ENCODE results near the gene MRFAP1L1. TPM values are rescaled to one million over a fixed set of nuclear protein-coding genes. Genes with fewer than 3 reads are reported as not detected.

Gene MRFAP1L1
- total and polyA plus RNA-seq, 10 of the 15 experiments (the other 5 are each of a cell fraction or from before 2014, with no cell fraction given), result 30.6 to 85.1 (median 52.9) TPM

DNA sequence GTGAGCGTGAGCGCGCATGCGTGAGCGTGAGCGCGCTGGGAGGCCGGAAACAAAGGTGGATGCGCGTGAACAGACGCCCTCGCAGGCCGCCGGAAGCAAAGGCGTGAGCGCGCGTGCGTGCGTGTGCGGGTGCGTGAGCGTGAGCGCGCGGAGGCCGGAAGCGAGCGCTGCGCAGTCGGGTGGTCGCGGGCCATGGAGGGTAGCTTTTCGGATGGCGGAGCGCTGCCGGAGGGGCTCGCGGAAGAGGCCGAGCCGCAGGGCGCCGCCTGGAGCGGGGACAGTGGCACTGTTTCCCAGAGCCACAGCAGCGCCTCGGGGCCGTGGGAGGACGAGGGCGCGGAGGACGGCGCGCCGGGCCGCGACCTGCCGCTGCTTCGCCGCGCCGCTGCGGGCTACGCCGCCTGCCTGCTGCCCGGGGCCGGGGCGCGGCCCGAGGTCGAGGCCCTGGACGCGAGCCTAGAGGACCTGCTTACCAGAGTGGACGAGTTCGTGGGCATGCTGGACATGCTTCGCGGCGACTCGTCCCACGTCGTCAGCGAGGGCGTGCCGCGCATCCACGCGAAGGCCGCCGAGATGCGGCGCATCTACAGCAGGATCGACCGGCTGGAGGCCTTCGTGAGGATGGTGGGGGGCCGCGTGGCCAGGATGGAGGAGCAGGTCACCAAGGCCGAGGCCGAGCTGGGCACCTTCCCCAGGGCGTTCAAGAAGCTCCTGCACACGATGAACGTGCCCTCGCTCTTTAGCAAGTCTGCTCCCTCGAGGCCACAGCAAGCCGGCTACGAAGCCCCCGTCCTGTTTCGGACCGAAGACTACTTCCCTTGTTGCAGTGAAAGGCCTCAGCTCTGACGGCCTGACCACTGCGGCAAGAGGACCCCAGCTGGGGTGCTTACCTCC, 6.6 kb upstream of the MRFAP1L1 start, which contains the start of gene BLOC1S4:
BLOC1S4 (plus strand) TSS at position 157 of the 894 bp plus-strand sequence; CDS start at position 193, 36 bp downstream.
- in situ Hi-C loops (cut with MboI), result no loop called here
- RAD21 ChIA-PET (ENCODE audit: unreplicated experiment), result interaction anchor here (0.6 to 7.4 kb wide), 13 partner anchors 10 to 352 kb away, joined by 3 to 155 read pairs (median 4); partner anchors contain the start of genes GRPEL1 and TBC1D14
- intact Hi-C loops (cut with micrococcal nuclease; ENCODE audit: unreplicated experiment), result loop anchor here (1.0 to 5.0 kb wide), 4 partner anchors 41 to 271 kb away; partner anchors contain the start of gene KIAA0232
- TF ChIP-seq KAT2A (conservative IDR thresholded peaks at IDR 0.05; ENCODE audit: control insufficient read depth, low read depth, low read length), result no peak
- TF ChIP-seq SIX5 (IDR thresholded peaks at IDR 0.05; ENCODE audit: low read depth, low read length, severe bottlenecking), result peak; percentile 24
- TF ChIP-seq TCF3 (IDR thresholded peaks at IDR 0.05; ENCODE audit: borderline replicate concordance, insufficient read depth, low read depth, low read length), result no peak
- no peak for TF ChIP-seq PKNOX1 (IDR thresholded peaks at IDR 0.05)
- TF ChIP-seq MXI1 (IDR thresholded peaks at IDR 0.05; ENCODE audit: low read depth, low read length), result peak; percentile 38; the same call in 1 of the 2 replicates
- TF ChIP-seq MYC (IDR thresholded peaks at IDR 0.05; ENCODE audit: insufficient read depth, insufficient read length, insufficient replicate concordance, low read length, severe bottlenecking), result peak; percentile 40
- TF ChIP-seq PAX5 (IDR thresholded peaks at IDR 0.05; ENCODE audit: borderline replicate concordance, low read depth, low read length), result peak; percentile 36; the same call in 1 of the 2 replicates
- TF ChIP-seq, protein P1, sequence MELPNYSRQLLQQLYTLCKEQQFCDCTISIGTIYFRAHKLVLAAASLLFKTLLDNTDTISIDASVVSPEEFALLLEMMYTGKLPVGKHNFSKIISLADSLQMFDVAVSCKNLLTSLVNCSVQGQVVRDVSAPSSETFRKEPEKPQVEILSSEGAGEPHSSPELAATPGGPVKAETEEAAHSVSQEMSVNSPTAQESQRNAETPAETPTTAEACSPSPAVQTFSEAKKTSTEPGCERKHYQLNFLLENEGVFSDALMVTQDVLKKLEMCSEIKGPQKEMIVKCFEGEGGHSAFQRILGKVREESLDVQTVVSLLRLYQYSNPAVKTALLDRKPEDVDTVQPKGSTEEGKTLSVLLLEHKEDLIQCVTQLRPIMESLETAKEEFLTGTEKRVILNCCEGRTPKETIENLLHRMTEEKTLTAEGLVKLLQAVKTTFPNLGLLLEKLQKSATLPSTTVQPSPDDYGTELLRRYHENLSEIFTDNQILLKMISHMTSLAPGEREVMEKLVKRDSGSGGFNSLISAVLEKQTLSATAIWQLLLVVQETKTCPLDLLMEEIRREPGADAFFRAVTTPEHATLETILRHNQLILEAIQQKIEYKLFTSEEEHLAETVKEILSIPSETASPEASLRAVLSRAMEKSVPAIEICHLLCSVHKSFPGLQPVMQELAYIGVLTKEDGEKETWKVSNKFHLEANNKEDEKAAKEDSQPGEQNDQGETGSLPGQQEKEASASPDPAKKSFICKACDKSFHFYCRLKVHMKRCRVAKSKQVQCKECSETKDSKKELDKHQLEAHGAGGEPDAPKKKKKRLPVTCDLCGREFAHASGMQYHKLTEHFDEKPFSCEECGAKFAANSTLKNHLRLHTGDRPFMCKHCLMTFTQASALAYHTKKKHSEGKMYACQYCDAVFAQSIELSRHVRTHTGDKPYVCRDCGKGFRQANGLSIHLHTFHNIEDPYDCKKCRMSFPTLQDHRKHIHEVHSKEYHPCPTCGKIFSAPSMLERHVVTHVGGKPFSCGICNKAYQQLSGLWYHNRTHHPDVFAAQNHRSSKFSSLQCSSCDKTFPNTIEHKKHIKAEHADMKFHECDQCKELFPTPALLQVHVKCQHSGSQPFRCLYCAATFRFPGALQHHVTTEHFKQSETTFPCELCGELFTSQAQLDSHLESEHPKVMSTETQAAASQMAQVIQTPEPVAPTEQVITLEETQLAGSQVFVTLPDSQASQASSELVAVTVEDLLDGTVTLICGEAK (IDR thresholded peaks at IDR 0.05; ENCODE audit: borderline replicate concordance), result peak; percentile 61
- TF ChIP-seq YY1 (IDR thresholded peaks at IDR 0.05; ENCODE audit: low read depth, low read length), result peak; percentile 68
- TF ChIP-seq CTCF (IDR thresholded peaks at IDR 0.05 in 2 of 3, conservative IDR thresholded peaks at IDR 0.05 in 1 of 3; ENCODE audit: control insufficient read depth in 2 of 3, extremely low read depth in 1 of 3, insufficient read depth in 1 of 3, low read depth in 3 of 3, low read length in 3 of 3), result no peak
- peak; percentile 63 for TF ChIP-seq ZNF217 (IDR thresholded peaks at IDR 0.05)
- TF ChIP-seq MTA2 (IDR thresholded peaks at IDR 0.05; ENCODE audit: low read depth), result no peak
- peak; percentile 88 for TF ChIP-seq POLR2AphosphoS5 (IDR thresholded peaks at IDR 0.05; ENCODE audit: low read length)
- TF ChIP-seq NR2C1 (IDR thresholded peaks at IDR 0.05), result 0 out of 2 replicates have a peak, but pooled peaks have one; percentile 35

More for the DNA sequence above, 6.6 kb upstream of the MRFAP1L1 start, which contains the start of gene BLOC1S4:
- FAIRE-seq (peak; percentile 70), ATAC-seq (peak; percentile 81), DNase-seq (ENCODE audit: low read depth, low spot score) (peak; percentile 86)
- Histone ChIP-seq H3K27ac (ENCODE audit: control insufficient read depth, insufficient read depth) (peak within 1 kb of the TSS; percentile 81), H3K36me3 (ENCODE audit: control insufficient read depth in 2 of 2, insufficient read depth in 2 of 2, low read length in 1 of 2) (no peaks in the 10 kb centered on the region), H3K4me2 (ENCODE audit: control insufficient read depth, insufficient read depth) (peak within 1 kb of the TSS; percentile 66), H2AFZ (ENCODE audit: control insufficient read depth, low read depth, low read length) (peak within 1 kb of the TSS; percentile 81), H3K27me3 (replicated peaks in 1 of 2; ENCODE audit: control insufficient read depth in 2 of 2, insufficient read depth in 2 of 2, low read length in 1 of 2) (no peaks in the 10 kb centered on the region), H3K79me2 (ENCODE audit: control insufficient read depth, insufficient read depth, low read length) (peaks cover 18% of the 10 kb centered on the region), H4K20me1 (ENCODE audit: control insufficient read depth, insufficient read depth) (peaks cover 3% of the 10 kb centered on the region; the same call in 1 of the 2 replicates), H3K4me1 (ENCODE audit: control insufficient read depth, insufficient read depth, low read length) (peaks cover 7% of the 10 kb centered on the region), H3K4me3 (peak within 1 kb of the TSS; percentile 92), H3K9me3 (replicated peaks; ENCODE audit: control insufficient read depth, insufficient read depth, low read length) (no peaks in the 10 kb centered on the region; the same call in 2 of the 3 replicates), H3K9ac (ENCODE audit: control insufficient read depth, insufficient read depth, low read length) (peak within 1 kb of the TSS; percentile 90)
- TSS peak; percentile 83 for BruUV-seq (replicated peaks)
- ChIA-PET POLR2A (interaction anchor here (0.5 to 2.1 kb wide), 10 partner anchors 41 to 352 kb away, joined by 3 to 9 read pairs (median 3); partner anchors contain the start of gene GRPEL1), CTCF (interaction anchor here (0.8 to 9.8 kb wide), 11 partner anchors 41 to 357 kb away, joined by 3 to 277 read pairs (median 8); partner anchors contain the start of gene GRPEL1), SMC1A (ENCODE audit: uncharacterized antibody, unreplicated experiment) (interaction anchor here (0.7 to 6.2 kb wide), 13 partner anchors 9 to 190 kb away, joined by 3 to 153 read pairs (median 4); a partner anchor contains a TSS)
- WGBS (ENCODE audit: insufficient coverage, insufficient replicate concordance, low lambda C conversion rate, missing lambda C conversion rate), result 1% methylated on average over 99 of the region's 109 CpGs

All from GM12878 (cell line).